Colonic mucosa (tissue), 4 donors: Measurements from ENCODE around the gene RCOR1. TPM values are rescaled to one million over a fixed set of nuclear protein-coding genes. Genes with fewer than 3 reads are reported as not detected.

ENCODE experiments used
- DNase-seq: peaks from one replicate; pipeline ENCODE4 v3.0.0-alpha.2; 2020
- H3K27ac ChIP-seq: fragments of 200-600 bp; one replicate; pipeline ENCODE4 v1.8.0; 2021
- H3K27me3 ChIP-seq: fragments of 200-600 bp; one replicate; pipeline ENCODE4 v1.8.0; 2021
- H3K36me3 ChIP-seq: fragments of 200-600 bp; one replicate; pipeline ENCODE4 v1.8.0; 2021
- H3K4me1 ChIP-seq: fragments of 200-600 bp; one replicate; pipeline ENCODE4 v1.8.0; 2021; ENCODE audit warnings: mild to moderate bottlenecking
- H3K4me3 ChIP-seq: fragments of 200-600 bp; one replicate; pipeline ENCODE4 v1.8.0; 2021
- H3K9ac ChIP-seq, 2 donors: one replicate each; pipeline ENCODE4 v1.7.0; 2013; ENCODE audit warnings: control low read depth in 2 of 2, low read depth in 2 of 2, low read length in 2 of 2
- H3K9me3 ChIP-seq: fragments of 200-600 bp; one replicate; pipeline ENCODE4 v1.8.0; 2021
- intact Hi-C: fragments of 100-400 bp; cut with DNase I; formaldehyde crosslinking; loops from one replicate; pipeline ENCODE4 v1.14.1; 2022
- total RNA-seq, 2 donors: library from RNA; stranded (reverse); fragmentation: NEBNext Ultra II Directional in 1 of 2; extraction: Animal tissue kit (Norgen Biotek cat#: 25700) in 1 of 2; gene quantifications; one replicate each; pipeline ENCODE4 v1.2.1, GENCODE V29; 2021
- TF ChIP-seq, protein P1 (sequence below): fragments of 200-600 bp; IDR thresholded peaks from one replicate; pipeline ENCODE4 v1.8.0; 2022; ENCODE audit warnings: antibody characterized with exemption, mild to moderate bottlenecking
- donor health status: healthy.
- donor health status: DM: no; HTN: no; CAD: no.
- donor health status: DM: no; HTN: no; CAD: no.

RCOR1 gene
- total RNA-seq, 2 donors from 2014 or later, result 30.0 to 43.2 TPM

DNA sequence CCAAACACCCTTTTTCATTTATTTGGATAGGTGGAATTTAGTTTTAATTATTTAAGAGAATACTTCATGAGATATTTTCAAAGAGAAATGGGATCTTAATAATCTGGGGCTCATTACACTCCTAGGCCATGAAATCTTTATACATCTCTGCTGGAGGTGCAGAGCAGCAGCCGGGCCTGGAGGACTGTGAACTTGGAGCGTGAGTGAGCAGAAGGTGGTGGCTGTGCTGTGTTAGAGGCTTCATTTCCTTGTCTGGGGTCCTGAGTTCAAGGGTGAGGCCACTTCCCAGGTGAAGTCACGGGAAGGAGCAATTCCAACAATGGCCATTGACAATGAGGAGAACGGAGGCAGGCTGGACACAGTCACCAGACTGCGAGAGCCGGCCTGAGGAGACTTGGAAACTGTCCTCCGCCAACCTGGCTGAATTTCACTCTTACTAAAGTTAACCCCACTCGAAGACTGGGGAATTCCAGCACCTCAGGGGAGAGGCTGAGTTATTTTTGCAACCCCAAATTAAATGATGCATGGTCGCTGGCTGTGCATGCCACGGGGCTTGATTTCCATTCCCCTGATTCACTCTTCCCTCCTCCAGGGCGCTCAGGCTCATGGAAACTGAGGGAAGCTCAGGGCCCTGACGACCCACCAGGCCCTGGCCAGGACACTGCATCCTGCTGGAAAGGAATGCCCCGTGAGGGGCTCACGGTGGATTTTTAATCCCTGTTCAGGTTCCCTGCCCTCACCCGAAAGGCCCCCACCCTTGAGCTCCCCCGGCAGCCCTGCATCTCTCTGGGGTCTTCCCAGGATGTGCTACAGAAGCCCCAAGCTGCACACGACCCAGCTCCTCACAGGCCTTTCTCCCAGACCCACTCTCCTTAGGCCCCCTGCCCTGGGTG lies 162.2 kb downstream of the RCOR1 start:
- intact Hi-C loops, result no loop called here
- H3K27ac ChIP-seq, result no peak overlapping the region
- TF ChIP-seq, protein P1, sequence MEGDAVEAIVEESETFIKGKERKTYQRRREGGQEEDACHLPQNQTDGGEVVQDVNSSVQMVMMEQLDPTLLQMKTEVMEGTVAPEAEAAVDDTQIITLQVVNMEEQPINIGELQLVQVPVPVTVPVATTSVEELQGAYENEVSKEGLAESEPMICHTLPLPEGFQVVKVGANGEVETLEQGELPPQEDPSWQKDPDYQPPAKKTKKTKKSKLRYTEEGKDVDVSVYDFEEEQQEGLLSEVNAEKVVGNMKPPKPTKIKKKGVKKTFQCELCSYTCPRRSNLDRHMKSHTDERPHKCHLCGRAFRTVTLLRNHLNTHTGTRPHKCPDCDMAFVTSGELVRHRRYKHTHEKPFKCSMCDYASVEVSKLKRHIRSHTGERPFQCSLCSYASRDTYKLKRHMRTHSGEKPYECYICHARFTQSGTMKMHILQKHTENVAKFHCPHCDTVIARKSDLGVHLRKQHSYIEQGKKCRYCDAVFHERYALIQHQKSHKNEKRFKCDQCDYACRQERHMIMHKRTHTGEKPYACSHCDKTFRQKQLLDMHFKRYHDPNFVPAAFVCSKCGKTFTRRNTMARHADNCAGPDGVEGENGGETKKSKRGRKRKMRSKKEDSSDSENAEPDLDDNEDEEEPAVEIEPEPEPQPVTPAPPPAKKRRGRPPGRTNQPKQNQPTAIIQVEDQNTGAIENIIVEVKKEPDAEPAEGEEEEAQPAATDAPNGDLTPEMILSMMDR, result no peak
- no peak for DNase-seq
- no peaks in the 10 kb centered on the region for H3K36me3 ChIP-seq
- no peaks in the 10 kb centered on the region for H3K9me3 ChIP-seq
- H3K4me3 ChIP-seq, result no peak overlapping the region
- H3K9ac ChIP-seq, result no peak overlapping the region
- H3K27me3 ChIP-seq, result no peaks in the 10 kb centered on the region
- no peaks in the 10 kb centered on the region for H3K4me1 ChIP-seq

DNA sequence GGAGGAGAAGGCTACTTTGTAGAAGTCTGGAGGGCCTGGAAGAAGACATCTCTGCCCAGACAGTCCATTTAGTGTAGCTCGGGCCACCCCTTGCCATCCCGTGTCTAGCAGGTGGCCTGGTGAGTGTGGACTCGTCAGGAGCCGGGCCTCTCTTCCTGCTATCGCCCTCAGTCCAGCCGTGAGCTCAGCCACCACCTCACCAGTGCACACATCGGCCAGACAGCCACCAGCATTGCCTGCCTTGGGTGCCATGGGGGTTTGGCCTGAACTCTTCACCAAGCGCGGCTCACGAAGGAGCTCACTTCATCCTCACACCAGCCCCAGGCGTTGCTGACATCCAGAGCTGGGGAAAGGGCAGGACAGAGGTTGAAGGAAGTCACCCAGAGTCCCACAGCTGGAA lies 165.2 kb downstream of the RCOR1 start:
- Histone ChIP-seq H3K36me3 (no peaks in the 10 kb centered on the region), H3K27ac (no peak overlapping the region), H3K4me3 (no peak overlapping the region), H3K9me3 (no peaks in the 10 kb centered on the region), H3K27me3 (no peaks in the 10 kb centered on the region), H3K4me1 (no peaks in the 10 kb centered on the region), H3K9ac (no peak overlapping the region)
- TF ChIP-seq, protein P1, result no peak
- intact Hi-C loops, result no loop called here
- no peak for DNase-seq

DNA sequence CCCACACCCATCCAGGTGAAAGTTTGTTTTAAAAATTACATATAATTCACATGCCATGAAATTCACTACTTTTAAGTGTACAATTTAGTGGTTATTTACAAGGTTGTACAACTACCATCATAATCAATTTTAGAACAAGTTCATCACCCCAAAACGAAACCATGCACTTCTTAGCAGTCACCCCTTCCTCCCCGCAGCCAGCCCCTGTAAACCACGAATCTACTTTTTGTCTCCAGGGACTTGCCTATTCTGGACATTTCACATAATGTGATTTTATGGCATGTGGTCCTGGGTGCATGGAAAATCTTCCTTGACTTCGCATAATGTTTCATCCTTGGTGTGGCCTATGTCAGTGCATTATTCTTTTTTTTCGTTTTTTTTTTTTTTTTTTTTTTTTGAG lies 165.6 kb downstream of the RCOR1 start:
- Histone ChIP-seq H3K36me3 (no peaks in the 10 kb centered on the region), H3K27me3 (no peaks in the 10 kb centered on the region), H3K9ac (no peak overlapping the region), H3K4me1 (no peaks in the 10 kb centered on the region), H3K4me3 (no peak overlapping the region), H3K27ac (no peak overlapping the region), H3K9me3 (no peaks in the 10 kb centered on the region)
- intact Hi-C loops, result no loop called here
- no peak for DNase-seq
- TF ChIP-seq, protein P1, result no peak

DNA sequence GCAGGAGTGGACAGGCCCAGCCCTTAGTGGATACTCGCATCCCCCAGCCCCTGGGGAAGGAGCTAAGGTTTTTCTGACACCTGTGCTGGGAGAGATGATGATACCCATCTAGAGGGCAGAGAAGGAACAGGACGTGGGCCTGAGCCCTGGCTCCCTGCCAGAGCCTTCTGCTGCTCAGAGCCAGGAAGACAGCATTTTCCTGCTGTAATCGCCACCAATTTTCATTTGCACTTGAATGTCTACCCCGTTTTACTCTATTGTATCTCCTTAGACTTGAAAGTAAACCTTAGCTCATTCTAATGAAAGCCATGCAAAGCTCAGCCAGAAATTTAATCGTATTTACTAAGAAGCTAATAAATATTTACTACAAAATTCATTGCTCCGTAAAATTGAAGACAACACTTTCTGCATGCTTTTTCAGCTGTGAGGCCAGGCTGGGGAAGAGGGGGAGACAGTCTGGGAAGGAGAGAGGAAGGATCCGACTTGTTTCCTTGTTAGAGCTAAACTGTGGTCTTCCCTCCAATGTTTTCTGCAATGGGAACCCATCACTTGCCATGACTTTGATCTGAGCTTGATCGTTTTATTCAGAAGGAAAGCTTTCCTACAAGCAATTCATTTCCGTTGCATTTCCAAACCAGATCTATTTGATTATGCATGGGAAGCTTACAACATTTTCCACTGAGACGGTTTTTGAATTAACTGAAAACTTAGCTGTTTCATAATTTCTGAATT lies 167.2 kb downstream of the RCOR1 start:
- H3K27me3 ChIP-seq, result no peaks in the 10 kb centered on the region
- no peaks in the 10 kb centered on the region for H3K4me1 ChIP-seq
- TF ChIP-seq, protein P1, result no peak
- intact Hi-C loops, result no loop called here
- DNase-seq, result no peak
- H3K4me3 ChIP-seq, result no peak overlapping the region
- no peaks in the 10 kb centered on the region for H3K36me3 ChIP-seq
- H3K9me3 ChIP-seq, result no peaks in the 10 kb centered on the region
- no peak overlapping the region for H3K27ac ChIP-seq
- no peak overlapping the region for H3K9ac ChIP-seq

DNA sequence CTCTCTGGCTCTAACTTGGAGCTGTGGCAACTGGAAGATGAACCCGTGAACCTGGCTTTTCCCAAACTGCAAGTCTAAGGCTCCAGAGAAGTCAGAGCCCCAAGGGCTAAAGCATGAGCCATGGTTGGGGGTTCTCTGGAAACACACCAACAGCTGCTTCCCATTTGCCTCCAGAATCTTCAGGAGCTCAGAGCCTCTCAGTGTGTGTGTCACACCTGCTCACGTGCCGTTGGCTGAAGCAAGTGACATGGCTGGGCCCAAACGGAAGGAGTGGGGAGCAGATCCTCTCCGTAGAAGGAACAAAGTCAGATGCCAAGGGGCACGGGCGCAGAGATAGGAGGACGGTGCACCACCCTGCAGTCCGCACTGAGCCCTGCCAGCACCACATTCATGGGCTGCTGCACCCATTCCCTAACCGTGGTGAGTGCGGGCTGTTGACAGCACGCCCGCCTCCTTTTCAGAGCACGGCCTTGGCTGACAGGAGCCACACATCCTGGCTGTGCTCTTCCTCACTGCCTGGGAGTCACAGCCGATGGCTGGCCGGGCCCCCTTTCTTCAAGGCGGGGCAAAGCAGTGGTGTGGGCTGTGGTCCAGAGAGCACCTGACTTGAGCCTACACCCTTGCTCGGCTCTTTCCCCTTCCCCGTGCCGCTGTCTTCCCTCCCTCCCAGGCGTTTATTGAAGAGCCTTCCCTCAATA lies 168.2 kb downstream of the RCOR1 start:
- Histone ChIP-seq H3K36me3 (no peaks in the 10 kb centered on the region), H3K4me1 (no peaks in the 10 kb centered on the region), H3K9me3 (no peaks in the 10 kb centered on the region), H3K27ac (no peak overlapping the region), H3K27me3 (no peaks in the 10 kb centered on the region), H3K9ac (no peak overlapping the region), H3K4me3 (no peak overlapping the region)
- DNase-seq, result no peak
- TF ChIP-seq, protein P1, result no peak
- intact Hi-C loops, result no loop called here
